MCF 10A (cell line): ENCODE results near the gene TUBGCP2. TPM values are rescaled to one million over a fixed set of nuclear protein-coding genes. Genes with fewer than 3 reads are reported as not detected.

ENCODE experiments used
- BruUV-seq: library from RNA; stranded (reverse); fragments of 400-500 nt; replicated peaks from 2 replicates; lab custom pipeline; 2021; lab: Mats Ljungman, UMichigan
- CTCF ChIA-PET: fragments of 300-600 bp; sonication (Branson Sonifier 250); formaldehyde crosslinking; extraction: SDS; loops from one replicate; lab custom pipeline; 2021; ENCODE audit warnings: antibody characterized with exemption, inconsistent platforms; lab: Yijun Ruan, JAX
- POLR2A ChIA-PET: fragments of 300-600, 350-650 bp; sonication (Branson Sonifier 250); formaldehyde crosslinking; extraction: SDS; loops from one replicate; lab custom pipeline; 2020; ENCODE audit warnings: antibody characterized with exemption, inconsistent platforms; lab: Yijun Ruan, JAX
- DNase-seq: peaks from one replicate; pipeline ENCODE4 v3.0.0-alpha.2; 2018; ENCODE audit not compliant: unreplicated experiment
- H3K27ac Mint-ChIP-seq: one replicate; pipeline ENCODE4 v1.8.0; 2022; ENCODE audit warnings: mild to moderate bottlenecking, low read depth, mixed read lengths; ENCODE audit not compliant: unreplicated experiment
- H3K27me3 Mint-ChIP-seq: one replicate; pipeline ENCODE4 v1.8.0; 2022; ENCODE audit warnings: mixed read lengths; ENCODE audit not compliant: insufficient read depth, unreplicated experiment
- H3K36me3 Mint-ChIP-seq: one replicate; pipeline ENCODE4 v1.8.0; 2022; ENCODE audit warnings: mild to moderate bottlenecking, moderate library complexity, mixed read lengths; ENCODE audit not compliant: insufficient read depth, unreplicated experiment
- H3K4me1 Mint-ChIP-seq: one replicate; pipeline ENCODE4 v1.8.0; 2022; ENCODE audit warnings: mixed read lengths; ENCODE audit not compliant: insufficient read depth, unreplicated experiment
- H3K4me3 Mint-ChIP-seq: one replicate; pipeline ENCODE4 v1.8.0; 2022; ENCODE audit warnings: mild to moderate bottlenecking, moderate library complexity, mixed read lengths; ENCODE audit not compliant: unreplicated experiment
- H3K9me3 Mint-ChIP-seq: one replicate; pipeline ENCODE4 v1.8.0; 2022; ENCODE audit warnings: mixed read lengths; ENCODE audit not compliant: unreplicated experiment
- CTCF ChIP-seq: fragments of 200-600 bp; IDR thresholded peaks from one replicate; pipeline ENCODE4 v1.8.0; 2022; ENCODE audit warnings: antibody characterized with exemption, mild to moderate bottlenecking; ENCODE audit not compliant: unreplicated experiment
- intact Hi-C: fragments of 100-400 bp; cut with micrococcal nuclease; formaldehyde crosslinking; loops from 2 replicates; pipeline ENCODE4 v1.14.1; 2022
- total RNA-seq: library from RNA; stranded (reverse); gene quantifications from 2 replicates; pipeline ENCODE4 v1.2.3, GENCODE V29; 2022

Gene TUBGCP2
- total RNA-seq, 1 experiment from 2014 or later: 95.9 TPM

GRCh38 chr10:133328358-133329343 is 20.0 kb upstream of the TUBGCP2 start:
- Mint-ChIP-seq H3K36me3 (no peaks in the 10 kb centered on the region), H3K4me1 (peaks cover 5% of the 10 kb centered on the region), H3K9me3 (no peaks in the 10 kb centered on the region), H3K27me3 (peaks cover 56% of the 10 kb centered on the region), H3K27ac (no peak overlapping the region), H3K4me3 (no peak overlapping the region)
- ChIA-PET CTCF (interaction anchor here (0.5 to 4.3 kb wide), 50 partner anchors 8 to 1415 kb away, joined by 3 to 29 read pairs (median 4); partner anchors contain the start of gene PRAP1), POLR2A (no interaction called here)
- intact Hi-C loops: loop anchor here (2.0 to 10.0 kb wide), 4 partner anchors 66 to 494 kb away; partner anchors contain the start of gene MTG1
- no peak for DNase-seq
- BruUV-seq: no TSS peak
- TF ChIP-seq CTCF: no peak

GRCh38 chr10:133327651-133328357 is 19.1 kb upstream of the TUBGCP2 start:
- ChIA-PET POLR2A (no interaction called here), CTCF (interaction anchor here (0.7 to 4.3 kb wide), 4 partner anchors 13 to 281 kb away, joined by 3 to 29 read pairs (median 4); no protein-coding TSS in a partner anchor)
- intact Hi-C loops: loop anchor here (2.0 to 10.0 kb wide), 4 partner anchors 67 to 493 kb away; partner anchors contain the start of gene MTG1
- no peaks in the 10 kb centered on the region for H3K9me3 Mint-ChIP-seq
- H3K4me1 Mint-ChIP-seq: peaks cover 5% of the 10 kb centered on the region
- no peak overlapping the region for H3K27ac Mint-ChIP-seq
- DNase-seq: no peak
- H3K4me3 Mint-ChIP-seq: no peak overlapping the region
- no peaks in the 10 kb centered on the region for H3K36me3 Mint-ChIP-seq
- H3K27me3 Mint-ChIP-seq: peaks cover 48% of the 10 kb centered on the region
- no TSS peak for BruUV-seq
- no peak for TF ChIP-seq CTCF

- intact Hi-C loops: loop anchor here (5.0 to 10.0 kb wide), 3 partner anchors 68 to 492 kb away; partner anchors contain the start of gene MTG1
- ChIA-PET CTCF (interaction anchor here (0.7 to 4.3 kb wide), 4 partner anchors 12 to 282 kb away, joined by 3 to 29 read pairs (median 4); no protein-coding TSS in a partner anchor), POLR2A (no interaction called here)
- no peak for TF ChIP-seq CTCF
- Mint-ChIP-seq H3K4me3 (no peak overlapping the region), H3K36me3 (no peaks in the 10 kb centered on the region), H3K27me3 (peaks cover 40% of the 10 kb centered on the region), H3K9me3 (no peaks in the 10 kb centered on the region), H3K27ac (no peak overlapping the region), H3K4me1 (peaks cover 5% of the 10 kb centered on the region)
- no TSS peak for BruUV-seq
- DNase-seq: no peak
Measured at GRCh38 chr10:133326745-133327650, 18.3 kb upstream of the TUBGCP2 start.
